ENCODE results near the gene TRIM46. TPM values are rescaled to one million over a fixed set of nuclear protein-coding genes. Genes with fewer than 3 reads are reported as not detected.

The TRIM46 gene
- total RNA-seq, 1 donor from 2014 or later: 1.2 TPM

GRCh38 chr1:155178441-155179111, 4.9 kb downstream of the TRIM46 start:
- CTCF ChIA-PET: interaction anchor here (1.4 to 4.6 kb wide), 2 partner anchors 15 to 49 kb away, joined by 7 to 41 read pairs; no protein-coding TSS in a partner anchor
- H3K36me3 Mint-ChIP-seq (ENCODE audit: low read depth): no peaks in the 10 kb centered on the region
- intact Hi-C loops (cut with micrococcal nuclease): loop anchor here (10.0 kb wide), 2 partner anchors 204 to 624 kb away; partner anchors contain the start of genes CKS1B, SHC1 and UBE2Q1
- H3K27me3 Mint-ChIP-seq: no peaks in the 10 kb centered on the region
- ATAC-seq (ENCODE audit: low read depth): no peak
- H3K4me3 Mint-ChIP-seq: no peak overlapping the region
- peak; percentile 5 for DNase-seq
- peaks cover 20% of the 10 kb centered on the region for H3K4me1 Mint-ChIP-seq
- POLR2A ChIA-PET: interaction anchor here (2.4 kb wide), 1 partner anchor 15 kb away, joined by 13 read pairs; no protein-coding TSS in a partner anchor
- no peak for TF ChIP-seq CTCF (IDR thresholded peaks at IDR 0.05)
- H3K27ac Mint-ChIP-seq: no peak overlapping the region
- H3K9me3 Mint-ChIP-seq: no peaks in the 10 kb centered on the region

- peak; percentile 9 for DNase-seq
- intact Hi-C loops (cut with micrococcal nuclease): loop anchor here (10.0 kb wide), 2 partner anchors 205 to 625 kb away; partner anchors contain the start of genes CKS1B, SHC1 and UBE2Q1
- no peak for ATAC-seq (ENCODE audit: low read depth)
- H3K36me3 Mint-ChIP-seq (ENCODE audit: low read depth): no peaks in the 10 kb centered on the region
- H3K9me3 Mint-ChIP-seq: no peaks in the 10 kb centered on the region
- H3K4me1 Mint-ChIP-seq: peaks cover 17% of the 10 kb centered on the region
- POLR2A ChIA-PET: no interaction called here
- H3K27me3 Mint-ChIP-seq: no peaks in the 10 kb centered on the region
- no peak overlapping the region for H3K4me3 Mint-ChIP-seq
- TF ChIP-seq CTCF (IDR thresholded peaks at IDR 0.05): no peak
- no peak overlapping the region for H3K27ac Mint-ChIP-seq
- CTCF ChIA-PET: interaction anchor here (4.6 kb wide), 1 partner anchor 15 kb away, joined by 41 read pairs; no protein-coding TSS in a partner anchor
Measured at GRCh38 chr1:155179112-155180031, 5.7 kb downstream of the TRIM46 start.

- ATAC-seq (ENCODE audit: low read depth) (no peak), DNase-seq (no peak)
- no peaks in the 10 kb centered on the region for H3K9me3 Mint-ChIP-seq
- ChIA-PET POLR2A (interaction anchor here (0.7 kb wide), 1 partner anchor 21 kb away, joined by 3 read pairs; no protein-coding TSS in a partner anchor), CTCF (no interaction called here)
- peaks cover 25% of the 10 kb centered on the region for H3K4me1 Mint-ChIP-seq
- intact Hi-C loops (cut with micrococcal nuclease): no loop called here
- H3K27me3 Mint-ChIP-seq: no peaks in the 10 kb centered on the region
- H3K36me3 Mint-ChIP-seq (ENCODE audit: low read depth): no peaks in the 10 kb centered on the region
- H3K27ac Mint-ChIP-seq: no peak overlapping the region
- no peak overlapping the region for H3K4me3 Mint-ChIP-seq
- no peak for TF ChIP-seq CTCF (IDR thresholded peaks at IDR 0.05)
Measured at GRCh38 chr1:155181371-155182051, 7.9 kb downstream of the TRIM46 start.

- ChIA-PET POLR2A (interaction anchor here (0.7 kb wide), 1 partner anchor 22 kb away, joined by 3 read pairs; no protein-coding TSS in a partner anchor), CTCF (no interaction called here)
- H3K27me3 Mint-ChIP-seq: no peaks in the 10 kb centered on the region
- H3K36me3 Mint-ChIP-seq (ENCODE audit: low read depth): no peaks in the 10 kb centered on the region
- ATAC-seq (ENCODE audit: low read depth) (no peak), DNase-seq (no peak)
- peaks cover 24% of the 10 kb centered on the region for H3K4me1 Mint-ChIP-seq
- no peak overlapping the region for H3K27ac Mint-ChIP-seq
- intact Hi-C loops (cut with micrococcal nuclease): no loop called here
- H3K4me3 Mint-ChIP-seq: no peak overlapping the region
- TF ChIP-seq CTCF (IDR thresholded peaks at IDR 0.05): no peak
- H3K9me3 Mint-ChIP-seq: no peaks in the 10 kb centered on the region
Measured at GRCh38 chr1:155182052-155182550, 8.5 kb downstream of the TRIM46 start.
